OCI-LY3 (cell line): ENCODE measurements around the gene TXK.
A peak's percentile ranks its signal among the peaks of the same experiment; 100 is the strongest.

Source experiments
- H2AFZ ChIP-seq: fragments of 200-600, 300-600 bp; shearing (Covaris generic); 2 replicates; pipeline ENCODE4 v1.6.0; 2014; ENCODE audit warnings: antibody characterized with exemption, low read depth, low read length
- H3K27ac ChIP-seq: fragments of 200-600, 300-600 bp; sonication (generic); 2 replicates; pipeline ENCODE4 v1.5.1; 2014; ENCODE audit warnings: mild to moderate bottlenecking, low read length, moderate library complexity, mixed read lengths
- H3K27me3 ChIP-seq: fragments of 200-600, 300-600 bp; sonication (generic); 2 replicates; pipeline ENCODE4 v1.6.1; 2014; ENCODE audit warnings: low read depth, low read length, mixed read lengths
- H3K36me3 ChIP-seq: fragments of 200-600, 300-600 bp; sonication (generic); replicated peaks from 2 replicates; pipeline ENCODE3; 2014; ENCODE audit warnings: low read depth, low read length, mixed read lengths
- H3K4me1 ChIP-seq: fragments of 300-600, 200-600 bp; sonication (generic); 2 replicates; pipeline ENCODE4 v1.6.1; 2014; ENCODE audit warnings: low read length, mixed read lengths
- H3K4me2 ChIP-seq: fragments of 200-600, 300-600 bp; sonication (generic); 2 replicates; pipeline ENCODE4 v1.6.1; 2014; ENCODE audit warnings: low read length, mixed read lengths
- H3K4me3 ChIP-seq: fragments of 300-600, 200-600 bp; sonication (generic); 2 replicates; pipeline ENCODE4 v1.5.1; 2014; ENCODE audit warnings: antibody characterized with exemption, mild to moderate bottlenecking, low read length, moderate library complexity
- H3K79me2 ChIP-seq: fragments of 300-600, 200-600 bp; shearing (Covaris generic); 2 replicates; pipeline ENCODE4 v1.6.1; 2014; ENCODE audit warnings: mild to moderate bottlenecking, low read length, mixed read lengths
- H3K9ac ChIP-seq: fragments of 300-600, 200-600 bp; shearing (Covaris generic); 2 replicates; pipeline ENCODE4 v1.6.0; 2014; ENCODE audit warnings: mild to moderate bottlenecking, low read length, moderate library complexity
- H3K9me3 ChIP-seq: fragments of 200-600, 300-600 bp; shearing (Covaris generic); 2 replicates; pipeline ENCODE4 v1.6.1; 2014; ENCODE audit warnings: low read length, mixed read lengths; ENCODE audit not compliant: insufficient read depth
- H4K20me1 ChIP-seq: fragments of 200-600, 300-600 bp; sonication (generic); 2 replicates; pipeline ENCODE4 v1.6.1; 2016; ENCODE audit warnings: low read length, mixed read lengths; ENCODE audit not compliant: insufficient read depth
- EZH2phosphoT487 ChIP-seq: fragments of 200-600 bp; shearing (Covaris generic); IDR thresholded peaks from 2 replicates; pipeline ENCODE4 v1.6.1; 2018; ENCODE audit warnings: antibody characterized with exemption, mixed run types, low read depth
- TF ChIP-seq, protein P1 (sequence below): fragments of 200-600, 300-600 bp; sonication (generic); IDR thresholded peaks from 2 replicates; pipeline ENCODE4 v1.5.1; 2014; ENCODE audit warnings: antibody characterized with exemption, low read length, low read depth

Gene TXK

DNA sequence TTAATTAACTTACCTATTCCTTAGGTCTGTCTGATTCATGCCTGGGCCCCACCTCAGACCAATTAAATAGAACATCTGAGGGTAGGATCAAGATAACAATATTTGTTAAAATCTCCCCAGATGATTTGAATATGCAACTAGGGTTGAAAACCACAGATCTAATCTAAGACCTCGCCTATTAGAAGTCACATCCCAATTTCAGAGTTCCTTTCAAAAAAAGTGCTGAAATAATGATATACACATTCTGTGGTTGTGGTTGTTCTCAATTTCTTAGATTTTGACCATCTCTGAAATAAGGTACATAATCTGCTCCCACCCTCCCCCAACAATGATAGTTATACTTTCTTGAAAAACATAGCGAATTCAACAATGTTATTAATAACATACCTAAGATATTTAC lies 89.8 kb downstream of the TXK start:
- Histone ChIP-seq H3K27ac (peak overlapping the region; percentile 28; the same call in 1 of the 2 replicates), H3K4me1 (peaks cover 98% of the 10 kb centered on the region), H3K9ac (peak overlapping the region; percentile 5; the same call in 1 of the 2 replicates), H3K36me3 (no peaks in the 10 kb centered on the region), H4K20me1 (no peaks in the 10 kb centered on the region), H3K4me3 (peak overlapping the region; percentile 7; the same call in 1 of the 2 replicates), H3K79me2 (no peaks in the 10 kb centered on the region), H2AFZ (no peak overlapping the region), H3K4me2 (peak overlapping the region; percentile 84), H3K9me3 (no peaks in the 10 kb centered on the region), H3K27me3 (no peaks in the 10 kb centered on the region)
- TF ChIP-seq EZH2phosphoT487 = no peak
- TF ChIP-seq, protein P1, sequence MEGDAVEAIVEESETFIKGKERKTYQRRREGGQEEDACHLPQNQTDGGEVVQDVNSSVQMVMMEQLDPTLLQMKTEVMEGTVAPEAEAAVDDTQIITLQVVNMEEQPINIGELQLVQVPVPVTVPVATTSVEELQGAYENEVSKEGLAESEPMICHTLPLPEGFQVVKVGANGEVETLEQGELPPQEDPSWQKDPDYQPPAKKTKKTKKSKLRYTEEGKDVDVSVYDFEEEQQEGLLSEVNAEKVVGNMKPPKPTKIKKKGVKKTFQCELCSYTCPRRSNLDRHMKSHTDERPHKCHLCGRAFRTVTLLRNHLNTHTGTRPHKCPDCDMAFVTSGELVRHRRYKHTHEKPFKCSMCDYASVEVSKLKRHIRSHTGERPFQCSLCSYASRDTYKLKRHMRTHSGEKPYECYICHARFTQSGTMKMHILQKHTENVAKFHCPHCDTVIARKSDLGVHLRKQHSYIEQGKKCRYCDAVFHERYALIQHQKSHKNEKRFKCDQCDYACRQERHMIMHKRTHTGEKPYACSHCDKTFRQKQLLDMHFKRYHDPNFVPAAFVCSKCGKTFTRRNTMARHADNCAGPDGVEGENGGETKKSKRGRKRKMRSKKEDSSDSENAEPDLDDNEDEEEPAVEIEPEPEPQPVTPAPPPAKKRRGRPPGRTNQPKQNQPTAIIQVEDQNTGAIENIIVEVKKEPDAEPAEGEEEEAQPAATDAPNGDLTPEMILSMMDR = no peak

DNA sequence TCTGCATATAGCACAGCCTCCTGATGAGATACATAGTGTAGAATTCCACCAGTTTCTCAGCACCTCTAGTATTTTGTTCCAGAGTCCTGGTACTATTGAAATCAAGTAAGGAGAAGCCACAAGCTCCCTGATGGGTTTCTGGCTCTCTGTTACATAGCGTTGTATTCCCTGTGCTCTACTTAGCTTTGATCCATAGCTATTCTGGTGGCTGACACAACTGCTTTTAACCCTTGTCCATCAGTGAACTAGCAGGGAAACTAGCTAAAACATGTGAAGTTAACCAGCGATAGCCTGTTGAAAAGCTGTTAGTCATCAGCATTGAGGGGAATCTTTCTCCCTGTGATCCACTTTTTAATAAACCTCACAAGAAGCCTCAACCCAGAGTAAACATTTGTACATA lies 90.5 kb downstream of the TXK start:
- Histone ChIP-seq H2AFZ (no peak overlapping the region), H3K9ac (peak overlapping the region; percentile 55), H4K20me1 (no peaks in the 10 kb centered on the region), H3K27me3 (no peaks in the 10 kb centered on the region), H3K4me3 (peak overlapping the region; percentile 26), H3K36me3 (no peaks in the 10 kb centered on the region), H3K4me1 (peaks cover 96% of the 10 kb centered on the region), H3K4me2 (peak overlapping the region; percentile 81), H3K79me2 (no peaks in the 10 kb centered on the region), H3K9me3 (no peaks in the 10 kb centered on the region), H3K27ac (peak overlapping the region; percentile 92)
- TF ChIP-seq, protein P1 = no peak
- TF ChIP-seq EZH2phosphoT487 = no peak

DNA sequence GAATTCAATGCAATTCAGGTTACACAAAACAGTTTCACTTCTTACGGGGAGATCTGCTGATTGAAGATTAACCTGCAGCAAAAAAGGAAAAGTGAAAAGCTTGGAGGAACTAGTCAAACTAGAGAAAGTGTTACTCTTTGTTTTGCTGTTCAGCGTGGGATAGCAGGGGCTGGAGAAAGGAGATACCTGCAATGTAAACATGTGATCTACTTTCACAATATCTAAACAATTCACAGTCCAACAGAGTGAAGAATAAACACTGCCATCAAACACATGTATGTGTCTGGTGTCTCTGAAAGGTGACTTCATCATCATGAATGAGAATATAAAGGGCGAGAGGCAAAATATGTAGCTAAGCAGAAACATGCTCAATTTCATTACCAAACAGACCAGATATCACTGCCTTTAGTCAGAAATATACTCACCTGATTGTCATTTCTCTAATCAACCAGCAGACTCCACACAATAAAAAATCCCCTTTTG lies 91.0 kb downstream of the TXK start:
- no peaks in the 10 kb centered on the region for H3K36me3 ChIP-seq

DNA sequence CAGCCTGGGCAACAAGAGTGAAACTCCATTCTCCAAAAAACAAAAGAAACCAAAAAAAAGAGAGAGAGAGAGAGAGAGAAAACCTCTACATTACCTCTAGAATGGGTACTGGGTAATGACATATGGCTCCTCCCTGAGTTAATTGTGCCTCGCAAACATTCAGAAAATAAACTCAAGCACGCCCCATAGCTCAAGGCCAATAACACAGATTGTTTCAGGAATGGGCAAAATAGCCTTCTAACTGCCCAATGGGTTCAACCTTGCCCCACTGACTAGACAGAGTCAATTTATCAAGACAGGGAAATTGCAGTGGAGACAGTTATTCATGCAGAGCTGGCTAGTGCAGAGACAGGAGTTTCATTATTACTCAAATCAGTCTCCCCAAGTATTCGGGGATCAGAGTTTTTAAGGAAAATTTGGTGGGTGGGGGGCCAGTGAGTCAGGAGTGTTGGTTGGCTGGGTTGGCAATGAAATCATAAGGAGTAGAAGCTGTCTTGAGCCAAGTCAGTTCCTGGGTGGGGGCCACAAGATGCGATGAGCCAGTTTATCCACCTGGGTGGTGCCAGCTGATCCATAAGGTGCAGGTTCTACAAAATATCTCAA lies 92.4 kb downstream of the TXK start:
- H3K27me3 ChIP-seq = no peaks in the 10 kb centered on the region
- H3K9ac ChIP-seq = peak overlapping the region; percentile 55; the same call in 1 of the 2 replicates
- peak overlapping the region; percentile 92 for H3K27ac ChIP-seq
- peaks cover 96% of the 10 kb centered on the region for H3K4me1 ChIP-seq
- H2AFZ ChIP-seq = no peak overlapping the region
- H3K79me2 ChIP-seq = no peaks in the 10 kb centered on the region
- no peak for TF ChIP-seq EZH2phosphoT487
- TF ChIP-seq, protein P1 = no peak
- no peaks in the 10 kb centered on the region for H3K36me3 ChIP-seq
- H3K9me3 ChIP-seq = no peaks in the 10 kb centered on the region
- H4K20me1 ChIP-seq = no peaks in the 10 kb centered on the region
- H3K4me2 ChIP-seq = peak overlapping the region; percentile 81
- 0 out of 2 replicates have a peak overlapping the region, but pooled peaks have one; percentile 26 for H3K4me3 ChIP-seq

More for the DNA sequence above, 91.0 kb downstream of the TXK start:
- H3K4me2 ChIP-seq = peak overlapping the region; percentile 81
- H3K4me1 ChIP-seq = peaks cover 96% of the 10 kb centered on the region
- H3K79me2 ChIP-seq = no peaks in the 10 kb centered on the region
- H3K9me3 ChIP-seq = no peaks in the 10 kb centered on the region
- TF ChIP-seq, protein P1 = no peak
- TF ChIP-seq EZH2phosphoT487 = no peak
- no peaks in the 10 kb centered on the region for H3K27me3 ChIP-seq
- H4K20me1 ChIP-seq = no peaks in the 10 kb centered on the region
- peak overlapping the region; percentile 26 for H3K4me3 ChIP-seq
- no peak overlapping the region for H2AFZ ChIP-seq
- peak overlapping the region; percentile 55 for H3K9ac ChIP-seq
- peak overlapping the region; percentile 92 for H3K27ac ChIP-seq
